ENCODE results near the gene PABPN1L.

DNA sequence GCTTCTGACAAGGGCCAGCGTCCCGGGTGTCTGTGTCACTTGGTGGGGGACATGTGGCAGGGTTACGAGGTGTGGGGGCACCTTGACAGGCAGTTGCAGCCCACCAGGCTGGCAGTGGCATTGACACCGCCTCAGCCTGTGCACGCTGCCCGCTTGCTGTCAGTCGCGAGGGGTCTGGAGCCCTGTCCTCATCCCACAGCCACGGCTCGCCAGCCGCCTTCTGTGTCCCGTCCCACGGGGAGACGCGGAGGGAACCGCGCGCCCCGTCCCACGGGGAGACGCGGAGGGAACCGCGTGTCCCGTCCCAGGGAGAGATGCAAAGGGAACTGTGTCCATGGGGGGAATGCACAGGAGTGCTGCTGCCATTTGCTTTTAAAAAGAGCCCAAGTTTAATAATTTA lies 3.5 kb downstream of the PABPN1L start:
- TF ChIP-seq, protein P1, sequence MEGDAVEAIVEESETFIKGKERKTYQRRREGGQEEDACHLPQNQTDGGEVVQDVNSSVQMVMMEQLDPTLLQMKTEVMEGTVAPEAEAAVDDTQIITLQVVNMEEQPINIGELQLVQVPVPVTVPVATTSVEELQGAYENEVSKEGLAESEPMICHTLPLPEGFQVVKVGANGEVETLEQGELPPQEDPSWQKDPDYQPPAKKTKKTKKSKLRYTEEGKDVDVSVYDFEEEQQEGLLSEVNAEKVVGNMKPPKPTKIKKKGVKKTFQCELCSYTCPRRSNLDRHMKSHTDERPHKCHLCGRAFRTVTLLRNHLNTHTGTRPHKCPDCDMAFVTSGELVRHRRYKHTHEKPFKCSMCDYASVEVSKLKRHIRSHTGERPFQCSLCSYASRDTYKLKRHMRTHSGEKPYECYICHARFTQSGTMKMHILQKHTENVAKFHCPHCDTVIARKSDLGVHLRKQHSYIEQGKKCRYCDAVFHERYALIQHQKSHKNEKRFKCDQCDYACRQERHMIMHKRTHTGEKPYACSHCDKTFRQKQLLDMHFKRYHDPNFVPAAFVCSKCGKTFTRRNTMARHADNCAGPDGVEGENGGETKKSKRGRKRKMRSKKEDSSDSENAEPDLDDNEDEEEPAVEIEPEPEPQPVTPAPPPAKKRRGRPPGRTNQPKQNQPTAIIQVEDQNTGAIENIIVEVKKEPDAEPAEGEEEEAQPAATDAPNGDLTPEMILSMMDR (IDR thresholded peaks at IDR 0.05): no peak
- no peak for TF ChIP-seq POLR2A (IDR thresholded peaks at IDR 0.05)

Measured in testis (tissue), 2 donors.